T follicular helper cell (primary cell): ENCODE measurements around the gene SLC45A1.

Source experiments
- DNase-seq: peaks from one replicate; pipeline ENCODE4 v3.0.0-alpha.2; 2020; ENCODE audit warnings: low read depth

The SLC45A1 gene

GRCh38 chr1:8335246-8335645, 17.3 kb downstream of the SLC45A1 start:
- no peak for DNase-seq

GRCh38 chr1:8337776-8338525, 20.0 kb downstream of the SLC45A1 start:
- DNase-seq: no peak

- DNase-seq: no peak
Measured at GRCh38 chr1:8338526-8339202, 20.8 kb downstream of the SLC45A1 start.

- DNase-seq: no peak
Measured at GRCh38 chr1:8339203-8339600, 21.3 kb downstream of the SLC45A1 start.

GRCh38 chr1:8340448-8340847, 22.5 kb downstream of the SLC45A1 start:
- DNase-seq: no peak

GRCh38 chr1:8342325-8342724, 24.4 kb downstream of the SLC45A1 start:
- DNase-seq: no peak

- DNase-seq: no peak
Measured at GRCh38 chr1:8343044-8343443, 25.1 kb downstream of the SLC45A1 start.

- DNase-seq: no peak
Measured at GRCh38 chr1:8343464-8344001, 25.6 kb downstream of the SLC45A1 start.

- DNase-seq: no peak
Measured at GRCh38 chr1:8344893-8345507, 27.1 kb downstream of the SLC45A1 start.

- DNase-seq: no peak
Measured at GRCh38 chr1:8345621-8346415, 27.9 kb downstream of the SLC45A1 start.

- no peak for DNase-seq
Measured at GRCh38 chr1:8347635-8348034, 29.7 kb downstream of the SLC45A1 start.

- no peak for DNase-seq
Measured at GRCh38 chr1:8348047-8348776, 30.3 kb downstream of the SLC45A1 start.

GRCh38 chr1:8348777-8349472, 31.0 kb downstream of the SLC45A1 start:
- peak; percentile 58 for DNase-seq

GRCh38 chr1:8349473-8349865, 31.6 kb downstream of the SLC45A1 start:
- DNase-seq: no peak

GRCh38 chr1:8349961-8350360, 32.0 kb downstream of the SLC45A1 start:
- DNase-seq: no peak

- DNase-seq: no peak
Measured at GRCh38 chr1:8350914-8351684, 33.2 kb downstream of the SLC45A1 start.

GRCh38 chr1:8351693-8352470, 34.0 kb downstream of the SLC45A1 start:
- no peak for DNase-seq

- DNase-seq: no peak
Measured at GRCh38 chr1:8352471-8352845, 34.5 kb downstream of the SLC45A1 start.
